ENCODE measurements around the gene VPS11. TPM values are rescaled to one million over a fixed set of nuclear protein-coding genes. Genes with fewer than 3 reads are reported as not detected.
A peak's percentile ranks its signal among the peaks of the same experiment; 100 is the strongest.

The VPS11 gene
- total RNA-seq, 1 donor from 2014 or later = 32.7 TPM

- peaks cover 70% of the 10 kb centered on the region for H3K36me3 Mint-ChIP-seq (ENCODE audit: low read depth, unreplicated experiment)
- no peak for TF ChIP-seq CTCF (IDR thresholded peaks at IDR 0.05; ENCODE audit: unreplicated experiment)
- no peak overlapping the region for H3K27ac Mint-ChIP-seq (ENCODE audit: unreplicated experiment)
- peaks cover 8% of the 10 kb centered on the region for H3K4me1 Mint-ChIP-seq (ENCODE audit: unreplicated experiment)
- no peak overlapping the region for H3K4me3 Mint-ChIP-seq (ENCODE audit: unreplicated experiment)
- no peaks in the 10 kb centered on the region for H3K9me3 Mint-ChIP-seq (ENCODE audit: unreplicated experiment)
- peaks cover 12% of the 10 kb centered on the region for H3K27me3 Mint-ChIP-seq (ENCODE audit: unreplicated experiment)
- DNase-seq (ENCODE audit: low spot score) = no peak
Measured at GRCh38 chr11:119051440-119052162, 16.0 kb upstream of the VPS11 start.

GRCh38 chr11:119052163-119052814, 15.3 kb upstream of the VPS11 start:
- no peak for TF ChIP-seq CTCF (IDR thresholded peaks at IDR 0.05; ENCODE audit: unreplicated experiment)
- Mint-ChIP-seq H3K4me1 (ENCODE audit: unreplicated experiment) (peaks cover 8% of the 10 kb centered on the region), H3K4me3 (ENCODE audit: unreplicated experiment) (peak overlapping the region; percentile 79), H3K36me3 (ENCODE audit: low read depth, unreplicated experiment) (peaks cover 66% of the 10 kb centered on the region), H3K9me3 (ENCODE audit: unreplicated experiment) (no peaks in the 10 kb centered on the region), H3K27me3 (ENCODE audit: unreplicated experiment) (peaks cover 11% of the 10 kb centered on the region), H3K27ac (ENCODE audit: unreplicated experiment) (no peak overlapping the region)
- no peak for DNase-seq (ENCODE audit: low spot score)

- H3K27ac Mint-ChIP-seq (ENCODE audit: unreplicated experiment) = no peak overlapping the region
Measured at GRCh38 chr11:119054418-119054817, 13.2 kb upstream of the VPS11 start.

GRCh38 chr11:119055901-119056300, 11.7 kb upstream of the VPS11 start:
- no peak for TF ChIP-seq CTCF (IDR thresholded peaks at IDR 0.05; ENCODE audit: unreplicated experiment)
- Mint-ChIP-seq H3K27ac (ENCODE audit: unreplicated experiment) (peak overlapping the region; percentile 39), H3K27me3 (ENCODE audit: unreplicated experiment) (peaks cover 9% of the 10 kb centered on the region), H3K9me3 (ENCODE audit: unreplicated experiment) (no peaks in the 10 kb centered on the region), H3K4me1 (ENCODE audit: unreplicated experiment) (peaks cover 17% of the 10 kb centered on the region), H3K36me3 (ENCODE audit: low read depth, unreplicated experiment) (peaks cover 44% of the 10 kb centered on the region), H3K4me3 (ENCODE audit: unreplicated experiment) (peak overlapping the region; percentile 92)
- DNase-seq (ENCODE audit: low spot score) = no peak

More at GRCh38 chr11:119054418-119054817, 13.2 kb upstream of the VPS11 start:
- no peak for DNase-seq (ENCODE audit: low spot score)
- Mint-ChIP-seq H3K4me3 (ENCODE audit: unreplicated experiment) (peak overlapping the region; percentile 60), H3K27me3 (ENCODE audit: unreplicated experiment) (peaks cover 10% of the 10 kb centered on the region), H3K9me3 (ENCODE audit: unreplicated experiment) (no peaks in the 10 kb centered on the region), H3K36me3 (ENCODE audit: low read depth, unreplicated experiment) (peaks cover 55% of the 10 kb centered on the region), H3K4me1 (ENCODE audit: unreplicated experiment) (peaks cover 17% of the 10 kb centered on the region)
- no peak for TF ChIP-seq CTCF (IDR thresholded peaks at IDR 0.05; ENCODE audit: unreplicated experiment)
